GM12873 (cell line): Measurements from ENCODE around the gene ZNF598.

Experiments used
- TF ChIP-seq, protein P1 (sequence below): IDR thresholded peaks from 2 replicates; pipeline ENCODE4 v1.5.1; 2012; ENCODE audit warnings: low read depth, mild to moderate bottlenecking, moderate library complexity, low read length, control low read depth; ENCODE audit not compliant: insufficient read depth; ENCODE audit errors: missing control alignments

Gene ZNF598

DNA sequence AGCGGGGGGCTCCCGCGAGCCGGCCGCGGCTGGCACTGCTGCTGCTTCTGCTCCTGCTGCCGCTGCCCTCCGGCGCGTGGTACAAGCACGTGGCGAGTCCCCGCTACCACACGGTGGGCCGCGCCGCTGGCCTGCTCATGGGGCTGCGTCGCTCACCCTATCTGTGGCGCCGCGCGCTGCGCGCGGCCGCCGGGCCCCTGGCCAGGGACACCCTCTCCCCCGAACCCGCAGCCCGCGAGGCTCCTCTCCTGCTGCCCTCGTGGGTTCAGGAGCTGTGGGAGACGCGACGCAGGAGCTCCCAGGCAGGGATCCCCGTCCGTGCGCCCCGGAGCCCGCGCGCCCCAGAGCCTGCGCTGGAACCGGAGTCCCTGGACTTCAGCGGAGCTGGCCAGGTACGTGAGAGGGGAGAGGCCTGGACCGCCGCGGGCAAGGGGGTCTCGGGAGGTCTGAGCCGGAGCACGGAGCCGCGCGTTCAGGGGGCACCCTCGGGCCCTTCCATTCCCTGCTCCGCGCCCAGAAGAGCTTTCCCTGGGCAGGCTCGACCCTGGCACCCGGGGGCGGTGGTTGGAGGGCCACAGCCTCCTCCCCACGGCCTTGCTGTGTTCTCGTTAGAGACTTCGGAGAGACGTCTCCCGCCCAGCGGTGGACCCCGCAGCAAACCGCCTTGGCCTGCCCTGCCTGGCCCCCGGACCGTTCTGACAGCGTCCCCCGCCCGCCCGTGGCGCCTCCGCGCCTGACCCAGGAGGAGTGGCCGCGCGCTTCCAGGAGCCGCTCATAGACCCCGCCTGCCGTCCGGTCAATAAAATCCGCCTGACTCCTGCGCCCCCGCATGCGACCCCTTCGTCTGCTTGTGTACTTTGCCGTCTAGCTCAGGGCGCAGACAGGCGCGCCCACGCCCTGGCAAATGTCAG, 10.6 kb upstream of the ZNF598 start:
- TF ChIP-seq, protein P1, sequence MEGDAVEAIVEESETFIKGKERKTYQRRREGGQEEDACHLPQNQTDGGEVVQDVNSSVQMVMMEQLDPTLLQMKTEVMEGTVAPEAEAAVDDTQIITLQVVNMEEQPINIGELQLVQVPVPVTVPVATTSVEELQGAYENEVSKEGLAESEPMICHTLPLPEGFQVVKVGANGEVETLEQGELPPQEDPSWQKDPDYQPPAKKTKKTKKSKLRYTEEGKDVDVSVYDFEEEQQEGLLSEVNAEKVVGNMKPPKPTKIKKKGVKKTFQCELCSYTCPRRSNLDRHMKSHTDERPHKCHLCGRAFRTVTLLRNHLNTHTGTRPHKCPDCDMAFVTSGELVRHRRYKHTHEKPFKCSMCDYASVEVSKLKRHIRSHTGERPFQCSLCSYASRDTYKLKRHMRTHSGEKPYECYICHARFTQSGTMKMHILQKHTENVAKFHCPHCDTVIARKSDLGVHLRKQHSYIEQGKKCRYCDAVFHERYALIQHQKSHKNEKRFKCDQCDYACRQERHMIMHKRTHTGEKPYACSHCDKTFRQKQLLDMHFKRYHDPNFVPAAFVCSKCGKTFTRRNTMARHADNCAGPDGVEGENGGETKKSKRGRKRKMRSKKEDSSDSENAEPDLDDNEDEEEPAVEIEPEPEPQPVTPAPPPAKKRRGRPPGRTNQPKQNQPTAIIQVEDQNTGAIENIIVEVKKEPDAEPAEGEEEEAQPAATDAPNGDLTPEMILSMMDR, result no peak

GRCh38 chr16:2019518-2019920, 9.9 kb upstream of the ZNF598 start, which contains the start of gene NPW:
Gene NPW (plus strand): TSS chr16:2019785.
- TF ChIP-seq, protein P1, result no peak

GRCh38 chr16:2016407-2016922, 6.8 kb upstream of the ZNF598 start:
- TF ChIP-seq, protein P1, result peak; percentile 60

GRCh38 chr16:2015947-2016208, 6.3 kb upstream of the ZNF598 start:
- TF ChIP-seq, protein P1, result no peak

DNA sequence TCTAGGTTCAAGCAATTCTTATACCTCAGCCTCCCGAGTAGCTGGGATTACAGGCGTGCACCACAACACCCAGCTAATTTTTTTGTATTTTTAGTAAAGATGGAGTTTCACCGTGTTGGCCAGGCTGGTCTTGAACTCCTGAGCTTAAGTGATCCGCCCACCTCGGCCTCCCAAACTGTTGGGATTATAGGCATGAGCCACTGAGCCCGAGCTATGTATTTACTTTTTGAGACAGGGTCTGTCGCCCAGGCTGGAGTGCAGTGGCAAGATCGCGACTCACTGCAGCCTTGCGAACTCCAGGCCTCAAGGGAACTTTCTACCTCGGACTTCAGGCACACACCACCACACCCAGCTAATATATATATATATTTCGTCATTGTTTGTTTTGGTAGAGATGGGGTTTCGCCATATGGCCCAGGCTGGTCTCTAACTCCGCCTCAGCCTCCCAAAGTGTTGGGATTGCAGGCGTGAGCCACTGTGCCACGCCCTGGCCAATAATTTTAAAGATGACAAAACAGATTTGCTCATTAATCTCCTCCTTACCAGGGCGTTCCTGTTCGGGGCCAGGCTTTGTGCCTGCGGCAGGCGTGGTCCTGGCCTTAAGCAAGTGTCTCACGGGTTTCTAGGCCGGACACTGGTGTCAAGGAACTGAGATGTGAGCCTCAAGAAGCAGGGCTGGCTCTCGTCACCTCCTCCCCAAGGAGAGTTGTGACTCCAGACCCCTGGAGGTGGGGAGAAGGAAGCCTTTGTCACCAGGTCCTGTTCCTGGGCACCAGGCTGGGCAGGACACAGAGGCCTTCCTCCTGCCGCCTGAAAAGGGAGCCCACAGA, 5.7 kb upstream of the ZNF598 start:
- TF ChIP-seq, protein P1, result no peak

- TF ChIP-seq, protein P1, result no peak
These were observed 3.9 kb upstream of the ZNF598 start for GRCh38 chr16:2013527-2013926.

DNA sequence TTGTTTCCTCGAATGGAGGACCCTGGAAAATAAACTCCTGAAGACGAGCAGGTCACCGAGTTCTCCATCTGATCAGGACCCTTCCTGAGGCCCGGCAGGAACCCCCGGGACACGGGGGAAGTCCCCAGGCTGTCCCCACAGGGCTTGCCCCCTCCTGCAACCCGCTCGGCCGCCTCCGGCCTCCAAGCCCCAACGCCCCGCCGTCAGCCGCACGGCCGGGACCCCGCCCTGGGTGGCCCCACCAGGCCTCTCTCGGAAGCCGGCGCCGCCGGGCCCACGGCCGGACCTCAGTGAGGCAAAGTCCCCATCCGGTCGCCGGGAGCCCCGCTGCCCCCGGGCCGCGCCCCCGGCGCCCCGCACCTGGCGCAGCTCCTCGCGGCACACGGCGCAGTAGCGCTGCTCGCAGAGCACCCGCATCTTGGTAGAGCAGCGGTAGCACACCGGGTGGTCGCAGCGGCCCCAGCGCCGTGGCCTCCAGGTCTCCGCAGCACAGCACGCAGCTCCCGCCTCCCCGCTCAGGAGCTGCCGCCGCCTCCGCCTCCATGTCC, 383 bp downstream of the ZNF598 start:
- TF ChIP-seq, protein P1, result no peak
